ELF-1 (cell line): ENCODE results near the gene TTLL8.
A peak's percentile ranks its signal among the peaks of the same experiment; 100 is the strongest.
"Not testable (repeated sequence)": the region's sequence is repeated elsewhere in the genome, so short reads cannot be mapped to it uniquely, and the experiment has no call there.

ENCODE experiments used
- DNase-seq: peaks from one replicate; pipeline ENCODE4 v3.0.0-alpha.2; 2016; ENCODE audit warnings: low read depth, low spot score

TTLL8 gene

DNA sequence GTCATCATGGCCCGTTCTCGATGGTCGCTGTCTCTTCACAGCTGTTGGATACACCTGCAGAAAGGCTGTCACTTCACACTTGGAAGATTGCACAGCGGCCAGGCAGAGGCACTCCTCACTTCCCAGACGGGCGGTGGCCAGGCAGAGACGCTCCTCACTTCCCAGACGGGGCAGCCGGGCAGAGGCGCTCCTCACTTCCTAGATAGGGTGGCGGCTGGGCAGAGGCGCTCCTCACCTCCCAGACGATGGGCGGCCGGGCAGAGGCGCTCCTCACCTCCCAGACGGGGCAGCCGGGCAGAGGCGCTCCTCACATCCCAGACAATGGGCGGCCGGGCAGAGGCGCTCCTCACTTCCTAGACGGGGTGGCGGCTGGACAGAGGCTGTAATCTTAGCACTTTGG, 68.3 kb downstream of the TTLL8 start:
- DNase-seq = not testable (repeated sequence)

GRCh38 chr22:49986325-49986724, 71.8 kb downstream of the TTLL8 start:
- DNase-seq = no peak

DNA sequence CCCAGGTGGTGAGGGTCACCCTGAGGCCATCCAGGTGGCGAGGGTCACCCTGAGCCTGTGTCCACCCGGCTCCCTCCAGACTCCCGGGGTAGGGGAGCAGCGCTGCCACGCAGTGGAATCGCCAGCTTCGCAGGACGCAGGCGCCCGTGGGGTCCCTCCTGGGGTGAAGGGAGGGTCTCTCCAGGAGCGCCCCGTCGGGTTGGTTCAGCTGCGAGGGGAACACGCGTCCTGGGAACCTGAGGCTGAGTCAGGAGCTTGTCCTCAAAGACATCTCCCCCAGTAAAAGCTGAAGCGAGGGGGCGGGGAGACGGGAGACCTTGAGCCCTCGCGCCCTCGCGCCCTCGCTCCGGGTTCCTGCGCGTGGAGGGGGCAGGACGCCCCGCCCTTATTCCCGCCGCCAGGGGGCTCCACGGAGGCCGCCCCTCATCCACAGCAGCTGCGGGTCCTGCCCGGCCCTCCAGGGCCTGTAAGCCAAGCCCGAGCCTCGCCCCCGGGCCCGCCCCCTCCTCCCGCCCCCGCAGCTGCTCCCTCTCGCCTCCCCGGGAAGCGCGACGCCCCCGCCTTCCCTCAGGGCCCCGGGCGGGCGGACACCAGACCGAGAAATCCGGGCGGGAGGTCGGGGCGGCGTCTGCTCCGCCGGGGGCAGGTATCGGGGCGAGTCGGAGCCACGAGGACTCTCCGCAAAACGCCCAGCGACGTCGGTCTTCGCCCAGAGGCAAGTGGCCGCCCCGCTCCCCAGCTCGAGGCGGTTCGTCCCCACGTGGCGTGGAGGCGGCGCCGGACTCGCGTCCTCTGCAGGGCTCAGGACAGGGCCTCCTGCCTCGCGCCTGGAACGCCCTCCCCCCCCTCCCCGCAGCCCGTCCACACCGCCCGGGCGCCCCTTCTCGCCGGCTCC, 74.7 kb downstream of the TTLL8 start:
- peak; percentile 52 for DNase-seq

- not testable (repeated sequence) for DNase-seq
Observed at GRCh38 chr22:49981799-49982198, 76.3 kb downstream of the TTLL8 start.

DNA sequence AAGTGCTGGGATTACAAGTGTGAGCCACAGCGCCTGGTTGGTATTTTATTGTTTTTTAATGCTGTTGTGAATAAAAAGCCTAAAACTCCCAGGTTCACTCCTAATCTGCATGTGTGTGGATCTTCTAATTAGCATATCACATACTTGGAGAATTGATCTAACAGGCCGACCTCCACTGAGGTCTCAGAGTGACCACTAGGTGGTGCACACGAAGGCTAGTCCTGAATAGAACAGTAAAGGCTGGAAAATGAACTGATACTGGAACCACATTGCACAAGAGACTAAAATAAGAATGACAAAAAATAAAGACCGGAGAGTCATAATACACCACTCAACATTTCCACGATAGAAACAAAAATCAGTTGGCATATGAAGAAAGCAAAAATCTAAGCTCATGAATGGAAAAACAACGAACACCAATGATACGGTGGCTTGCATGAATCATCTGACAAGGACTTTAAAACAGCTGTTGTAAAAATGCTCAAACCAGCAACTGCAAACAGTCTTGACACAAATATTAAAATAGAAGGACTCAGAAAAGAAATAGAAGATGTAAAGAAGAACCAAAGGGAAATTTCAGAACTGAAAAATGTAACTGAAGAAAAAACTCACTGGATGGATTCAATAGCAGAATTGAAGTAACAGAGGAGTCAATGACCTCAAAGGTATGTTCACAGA, 78.4 kb downstream of the TTLL8 start:
- DNase-seq = no peak

- no peak for DNase-seq
Observed at GRCh38 chr22:49977578-49977977, 80.5 kb downstream of the TTLL8 start.

DNA sequence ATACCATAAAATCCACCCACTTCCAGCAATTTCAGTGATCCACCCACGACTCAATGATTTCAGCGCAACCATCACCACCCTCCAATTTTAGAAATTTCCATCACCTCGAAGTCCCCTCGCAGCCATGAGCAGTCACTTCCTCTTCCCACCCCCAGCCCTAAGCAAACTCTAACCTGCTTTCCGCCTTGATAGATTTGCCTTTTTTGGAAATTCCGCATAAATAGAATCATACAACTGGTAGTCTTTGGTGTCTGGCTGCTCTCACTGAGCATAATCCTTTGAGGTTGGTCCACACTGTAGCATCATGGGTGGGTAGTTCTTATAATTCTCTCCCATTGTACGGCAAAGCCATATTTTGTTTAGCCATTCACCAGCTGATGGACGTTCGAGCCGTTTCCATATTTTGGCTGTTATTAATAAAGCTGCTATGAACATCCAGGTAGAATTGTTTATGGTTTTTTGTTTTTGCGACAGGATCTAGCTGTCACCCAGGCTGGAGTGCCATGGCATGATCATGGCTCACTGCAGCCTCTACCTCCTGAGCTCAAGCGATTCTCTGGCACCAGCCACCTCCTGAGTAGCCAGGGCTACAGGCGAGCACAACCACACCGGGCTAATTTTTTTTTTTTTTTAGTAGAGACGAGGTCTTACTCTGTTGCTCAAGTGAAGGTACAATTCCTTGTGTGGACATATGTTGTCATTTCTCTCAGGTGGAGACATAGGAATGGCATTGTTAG, 81.5 kb downstream of the TTLL8 start:
- peak; percentile 3 for DNase-seq

DNA sequence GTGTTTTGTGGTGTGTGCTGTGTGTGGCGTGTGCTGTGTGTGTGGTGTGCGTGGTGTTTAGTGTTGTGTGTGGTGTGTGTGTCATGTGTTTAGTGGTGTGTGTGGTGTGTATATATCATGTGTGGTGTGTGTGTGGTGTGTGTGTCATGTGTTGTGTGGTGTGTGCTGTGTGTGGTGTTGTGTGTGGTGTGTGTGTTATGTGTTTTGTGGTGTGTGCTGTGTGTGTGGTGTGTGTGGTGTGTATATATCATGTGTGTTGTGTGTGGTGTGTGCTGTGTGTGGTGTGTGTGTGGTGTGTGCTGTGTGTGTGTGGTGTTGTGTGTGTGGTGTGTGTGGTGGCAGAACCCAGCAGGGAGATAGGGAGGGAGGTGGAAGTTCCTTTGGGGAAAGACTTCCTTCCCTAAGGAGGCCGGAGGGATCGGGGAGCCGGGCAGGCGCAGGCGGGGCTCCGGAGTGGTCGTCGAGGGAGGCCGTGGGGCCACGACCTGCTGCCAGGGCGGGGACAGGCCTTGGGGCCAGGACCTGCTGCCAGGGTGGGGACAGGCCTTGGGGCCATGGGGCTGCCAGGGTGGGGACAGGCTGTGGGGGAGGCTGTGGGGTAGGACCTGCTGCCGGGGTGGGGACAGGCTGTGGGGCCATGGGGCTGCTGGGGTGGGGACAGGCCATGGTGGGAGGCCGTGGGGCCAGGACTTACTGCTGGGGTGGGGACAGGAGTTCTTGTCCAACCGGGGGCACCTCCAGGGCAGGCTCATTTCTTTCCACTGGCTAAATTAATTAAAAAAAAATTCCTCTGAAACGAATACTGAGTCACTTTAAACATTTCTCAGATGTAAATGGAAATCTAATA, 82.3 kb downstream of the TTLL8 start:
- peak; percentile 11 for DNase-seq

- DNase-seq = peak; percentile 6
Observed at GRCh38 chr22:49973018-49973961, 84.8 kb downstream of the TTLL8 start.

DNA sequence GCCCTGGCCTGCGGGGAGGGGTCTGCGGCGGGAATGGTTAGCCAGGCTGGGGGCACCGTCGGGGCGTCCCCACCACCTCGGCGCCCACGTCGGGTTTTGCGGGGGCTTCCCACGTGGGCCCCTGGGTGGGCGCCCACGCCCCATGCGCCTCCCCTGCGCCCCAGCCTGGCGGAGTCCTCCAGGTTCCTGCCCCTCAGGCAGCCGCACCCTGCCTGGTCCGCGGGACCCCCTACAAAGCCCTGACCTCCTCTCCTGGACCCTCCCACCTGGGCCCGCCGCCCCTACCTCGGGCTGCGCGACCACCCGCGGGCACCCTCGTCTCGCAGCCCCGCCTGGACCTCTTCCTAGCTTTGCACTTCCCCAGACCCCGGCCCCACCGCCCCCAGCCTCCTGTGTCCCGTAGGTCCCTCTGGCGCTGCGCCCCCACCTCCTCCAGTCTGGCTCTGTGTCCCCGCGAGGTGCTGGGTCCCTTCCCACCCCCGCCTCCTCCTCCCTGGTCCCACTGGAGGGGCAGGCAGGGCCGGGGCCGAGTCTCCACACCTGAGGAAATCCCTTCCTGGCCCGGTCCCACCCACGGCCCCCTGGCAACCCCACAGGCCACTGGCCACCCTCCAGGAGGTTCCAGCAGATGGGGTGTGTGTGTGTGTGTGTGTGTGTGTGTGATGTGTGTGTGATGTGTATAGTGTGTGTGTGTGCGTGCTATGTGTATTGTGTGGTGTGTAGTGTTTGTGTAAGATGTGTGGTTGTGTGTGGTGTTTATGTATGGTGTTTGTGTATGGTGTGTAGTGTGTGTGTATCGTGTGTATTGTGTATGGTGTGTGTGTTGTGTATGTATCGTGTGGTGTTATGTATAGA, 85.7 kb downstream of the TTLL8 start:
- DNase-seq = no peak

GRCh38 chr22:49971232-49972162, 86.6 kb downstream of the TTLL8 start:
- peak; percentile 19 for DNase-seq

DNA sequence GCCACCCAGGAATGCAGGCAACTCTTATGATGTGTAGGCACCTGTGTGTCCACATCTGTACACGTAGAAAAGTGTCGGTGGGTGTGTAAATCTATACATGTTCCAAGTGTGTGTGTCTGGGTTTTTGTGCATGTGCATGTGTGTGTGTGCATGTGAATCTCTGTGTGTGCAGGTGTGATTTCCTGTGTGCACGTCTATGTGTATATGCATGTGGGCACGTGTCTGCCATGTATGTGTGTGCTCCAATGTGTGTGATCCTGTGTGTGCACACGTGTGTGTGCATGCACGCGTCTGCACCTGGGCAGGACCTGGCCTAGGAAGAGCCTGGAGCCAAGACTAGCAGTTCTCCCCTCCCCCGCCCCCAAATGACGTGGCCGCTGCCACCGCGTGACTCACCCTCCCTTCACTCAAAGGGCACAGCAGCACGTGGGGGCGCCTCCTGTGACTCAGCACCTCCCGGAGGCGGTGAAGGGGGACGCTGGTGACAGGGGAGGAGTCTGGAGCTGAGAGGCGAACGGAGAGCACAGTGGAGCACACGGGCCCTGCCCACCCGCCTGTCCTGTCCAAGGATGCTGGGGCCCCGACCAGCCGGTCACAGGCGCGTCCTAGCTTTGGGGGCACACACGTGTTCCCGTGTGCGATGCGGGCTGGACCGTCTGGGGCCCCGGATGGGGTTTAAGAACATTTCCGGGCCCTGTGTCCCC, 87.4 kb downstream of the TTLL8 start:
- DNase-seq = peak; percentile 93

DNA sequence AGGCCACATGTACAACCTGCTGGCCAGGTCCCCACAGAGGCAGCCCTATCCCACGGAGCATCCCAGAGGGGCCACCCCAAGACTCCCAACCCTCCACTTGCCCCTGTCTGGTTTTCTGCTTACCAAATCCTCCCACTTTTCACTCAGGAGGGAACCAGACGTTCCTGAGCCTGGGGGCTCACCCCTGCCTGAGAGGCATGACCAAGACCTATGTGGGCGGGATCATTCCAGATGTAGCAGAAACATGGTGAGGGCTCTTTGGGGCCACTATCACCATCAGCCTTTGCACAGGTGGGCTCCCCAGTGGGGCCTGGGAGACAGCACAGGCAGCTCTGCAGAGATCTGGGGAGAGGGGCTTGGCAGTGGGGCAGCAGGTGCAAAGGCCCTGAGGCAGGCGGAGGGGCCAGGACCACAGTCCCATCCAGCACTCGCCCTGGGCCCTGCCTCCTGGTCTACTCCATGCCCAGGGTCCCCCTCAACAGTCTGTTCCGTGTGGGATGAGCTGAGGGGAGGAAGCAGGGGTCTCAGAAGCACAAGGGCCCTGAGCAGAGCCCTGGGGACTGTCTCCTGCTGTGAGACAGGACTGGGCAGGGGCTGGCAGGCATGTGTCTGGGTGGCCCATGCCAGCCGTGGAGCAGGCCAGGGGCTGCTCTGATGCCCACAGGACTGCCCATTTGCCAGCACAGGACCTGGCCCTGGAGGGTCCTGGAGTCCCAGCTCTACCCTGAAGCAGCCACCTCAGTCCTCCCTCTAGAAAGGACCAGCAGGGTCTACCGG, 88.2 kb downstream of the TTLL8 start:
- DNase-seq = peak; percentile 2

GRCh38 chr22:49968831-49969661, 89.1 kb downstream of the TTLL8 start:
- peak; percentile 2 for DNase-seq
